ENCODE measurements around the gene TRAM2.

TRAM2 gene

DNA sequence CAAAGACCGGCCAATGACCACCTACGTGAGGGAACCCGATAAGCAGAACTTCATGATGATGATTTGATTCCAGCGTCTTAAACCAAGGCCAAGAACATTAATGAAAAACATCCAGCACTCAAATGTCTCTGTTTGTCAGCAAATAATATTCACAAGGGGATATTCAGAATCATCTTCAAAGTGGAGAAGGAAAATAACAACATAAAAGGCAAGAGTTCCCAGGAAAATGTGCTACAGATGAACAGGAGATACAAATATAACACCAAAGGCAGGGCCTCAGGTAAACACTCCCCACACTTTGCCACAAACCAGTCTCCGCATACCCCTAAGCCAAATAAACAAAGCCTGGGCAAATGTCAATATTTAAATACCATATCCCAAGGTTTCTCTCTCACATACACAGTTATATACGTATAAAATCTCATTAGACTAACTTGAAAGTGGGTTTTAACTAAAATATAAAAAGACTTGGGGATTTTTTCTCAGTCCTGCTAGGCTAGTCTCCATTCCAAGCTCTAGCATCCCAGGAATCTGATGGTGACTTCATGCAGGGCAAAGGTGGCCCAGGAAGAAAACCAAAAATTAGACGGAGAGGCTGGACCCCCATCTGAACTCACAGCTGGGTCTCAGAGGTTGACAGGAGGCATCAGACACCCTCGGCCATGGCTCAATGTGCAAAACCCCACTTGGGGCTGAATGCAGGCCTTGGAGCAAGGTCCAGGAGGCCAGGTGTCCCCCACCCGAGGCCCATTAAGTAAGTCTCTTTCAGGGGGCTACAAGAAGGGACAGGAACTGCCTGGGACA is 32.1 kb downstream of the TRAM2 start:
- DNase-seq: no peak

- no peak for DNase-seq
These were observed 32.9 kb downstream of the TRAM2 start for GRCh38 chr6:52543729-52544601.

DNA sequence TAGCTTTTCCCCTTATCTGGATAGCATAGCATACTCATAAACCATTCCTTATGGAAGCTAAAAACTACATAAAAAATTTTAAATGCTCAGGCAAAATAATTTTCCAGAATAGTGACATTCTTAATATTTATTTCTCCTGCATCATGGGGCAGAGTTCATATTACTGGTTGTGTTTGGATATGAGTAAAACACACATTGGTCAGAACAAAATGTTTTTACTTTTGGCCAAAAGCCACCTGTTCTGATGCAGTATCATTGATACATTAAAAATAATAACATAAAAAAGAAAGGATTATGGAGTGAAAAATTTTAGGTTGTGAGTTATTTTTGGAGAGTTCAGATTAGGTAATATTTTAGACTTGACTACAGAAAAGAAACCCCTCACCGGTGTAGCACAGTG is 33.6 kb downstream of the TRAM2 start:
- DNase-seq: no peak

GRCh38 chr6:52541135-52541534 is 35.7 kb downstream of the TRAM2 start:
- DNase-seq: no peak

- no peak for DNase-seq
These were observed 36.5 kb downstream of the TRAM2 start for GRCh38 chr6:52540286-52540902.

GRCh38 chr6:52539607-52540006 is 37.3 kb downstream of the TRAM2 start:
- DNase-seq: no peak

- DNase-seq: no peak
These were observed 37.9 kb downstream of the TRAM2 start for GRCh38 chr6:52538901-52539354.

GRCh38 chr6:52538252-52538900 is 38.5 kb downstream of the TRAM2 start:
- DNase-seq: no peak

- DNase-seq: no peak
These were observed 39.7 kb downstream of the TRAM2 start for GRCh38 chr6:52537001-52537753.

DNA sequence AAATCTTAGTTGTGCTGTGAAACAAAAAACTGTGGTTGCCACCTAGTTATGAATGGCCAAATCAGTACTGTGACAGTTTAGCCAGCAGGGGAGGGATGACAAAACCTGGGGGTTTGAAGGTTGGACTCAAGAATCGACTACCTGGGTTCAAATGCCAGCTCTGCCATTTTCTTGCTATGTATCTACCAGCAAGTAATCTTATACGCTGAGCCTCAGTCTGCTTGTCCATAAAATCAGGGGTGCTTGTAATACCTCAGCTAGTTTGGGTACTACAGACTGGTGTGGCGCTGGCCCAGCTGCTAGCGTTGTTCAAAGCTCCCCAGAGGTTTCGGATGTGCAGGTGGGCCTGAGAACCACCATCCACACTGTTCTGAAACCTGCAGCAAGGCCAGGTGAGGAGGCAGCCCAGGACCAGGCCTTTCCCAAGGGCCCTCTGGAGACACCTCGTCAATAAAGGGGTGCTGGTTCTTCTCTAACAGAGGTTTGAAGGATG is 40.4 kb downstream of the TRAM2 start:
- DNase-seq: no peak

DNA sequence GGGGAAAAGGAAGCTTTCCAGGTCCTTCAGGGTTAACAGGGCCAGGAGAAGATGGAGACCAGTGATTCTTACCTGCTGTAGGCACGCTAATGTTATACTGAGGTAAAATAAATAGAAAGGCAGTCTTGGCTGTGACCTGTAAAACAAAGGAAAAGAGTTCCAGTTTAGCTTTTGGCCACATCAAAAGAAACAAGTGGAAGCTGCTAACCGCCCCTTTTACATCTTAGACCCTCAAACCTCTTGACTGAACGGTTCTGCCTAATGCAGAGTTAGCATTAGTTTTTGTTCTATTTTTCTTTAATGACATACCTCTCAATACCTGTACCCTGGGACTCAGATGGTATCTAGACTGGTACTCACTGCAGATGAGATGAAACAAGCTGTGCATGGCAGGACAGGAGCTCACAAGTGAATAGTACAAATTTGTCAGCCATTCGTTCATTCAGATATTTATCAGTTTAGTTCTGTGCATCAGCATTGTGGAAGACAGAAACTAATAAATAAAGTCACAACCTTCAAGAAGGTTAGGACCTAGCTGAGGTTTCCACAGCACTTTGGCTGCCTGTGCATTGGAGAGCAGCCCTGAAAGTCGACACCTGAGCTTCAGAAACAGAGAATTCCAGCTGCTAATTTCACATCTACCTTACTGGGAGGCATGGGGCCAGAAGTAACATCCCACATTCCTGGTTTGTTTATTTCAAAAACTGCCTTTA is 41.0 kb downstream of the TRAM2 start:
- DNase-seq: no peak

DNA sequence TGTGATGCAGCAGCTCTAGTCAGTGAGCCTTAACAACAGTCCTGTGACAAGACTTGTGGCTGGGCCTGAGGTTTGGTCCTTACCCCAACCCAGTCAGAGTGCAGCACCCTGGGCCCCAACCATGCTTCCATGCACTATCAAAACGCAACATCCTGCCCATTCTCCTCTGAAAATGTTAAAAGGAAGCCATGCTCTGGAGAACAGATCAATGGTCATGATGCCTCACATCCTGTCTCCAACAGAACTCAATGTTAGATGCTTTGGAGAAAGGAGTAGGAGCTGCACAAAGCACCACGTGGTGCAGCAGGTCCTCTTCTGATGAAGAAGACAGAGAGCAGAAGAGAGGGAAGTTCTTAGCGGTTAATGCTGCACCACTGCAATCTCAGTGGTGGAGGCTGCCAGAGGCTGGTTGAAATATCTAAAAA is 41.9 kb downstream of the TRAM2 start:
- no peak for DNase-seq

DNA sequence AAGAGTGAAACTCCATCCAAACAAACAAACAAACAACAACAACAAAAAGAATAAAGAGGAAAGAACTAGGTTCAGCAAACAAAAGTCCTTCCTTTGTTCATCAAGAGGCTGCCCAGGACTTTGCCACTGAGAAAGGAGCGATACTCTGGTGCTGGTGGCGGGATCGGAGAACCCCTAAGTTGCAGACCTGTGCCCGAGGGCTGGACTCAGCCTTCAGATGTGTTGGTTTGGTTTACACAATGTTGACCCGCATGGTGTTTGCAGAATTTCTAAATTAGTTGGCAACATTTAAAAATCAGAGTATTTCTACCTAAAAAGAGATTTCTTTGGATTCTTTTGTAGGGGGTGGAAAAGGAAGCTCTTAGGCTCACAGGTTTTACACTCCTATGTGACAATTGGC is 42.5 kb downstream of the TRAM2 start:
- no peak for DNase-seq

DNA sequence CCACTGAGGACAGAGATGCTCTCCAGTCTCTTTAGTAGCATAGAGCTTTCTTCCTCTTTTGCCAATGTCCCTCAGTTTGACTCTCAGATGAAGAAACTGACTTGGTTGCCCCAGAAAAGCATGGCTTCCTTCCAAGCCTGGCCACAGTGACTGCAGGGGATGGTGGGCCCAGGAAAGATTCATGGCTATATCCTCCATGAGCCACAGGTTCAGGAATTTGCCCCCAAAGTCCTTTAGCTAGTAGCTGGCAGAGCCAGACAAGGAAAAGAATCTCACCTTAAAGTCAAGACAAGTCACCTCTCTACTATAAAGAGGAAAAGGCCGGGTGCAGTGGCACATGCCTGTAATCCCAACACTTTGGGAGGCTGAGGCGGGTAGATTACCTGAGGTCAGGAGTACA is 43.4 kb downstream of the TRAM2 start:
- DNase-seq: no peak

GRCh38 chr6:52532457-52532856 is 44.4 kb downstream of the TRAM2 start:
- no peak for DNase-seq

DNA sequence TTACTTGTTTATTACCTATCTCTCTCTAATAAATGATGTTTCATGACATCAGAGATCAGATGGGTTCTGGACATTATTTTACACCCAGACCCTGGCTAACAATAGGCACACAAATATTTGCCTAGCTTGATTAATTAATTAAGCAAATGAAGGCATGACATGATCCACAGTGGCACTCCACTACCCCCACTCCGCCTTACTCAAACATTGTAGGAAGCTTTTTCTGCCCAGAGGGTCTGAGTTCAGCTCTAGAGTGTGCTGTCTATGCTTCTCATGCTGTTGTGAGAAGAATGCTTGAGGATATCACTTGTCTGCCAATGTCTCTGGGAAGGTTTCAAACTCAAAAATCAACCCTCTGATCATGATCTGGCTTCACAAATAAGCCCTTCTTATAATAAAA is 45.0 kb downstream of the TRAM2 start:
- no peak for DNase-seq

DNA sequence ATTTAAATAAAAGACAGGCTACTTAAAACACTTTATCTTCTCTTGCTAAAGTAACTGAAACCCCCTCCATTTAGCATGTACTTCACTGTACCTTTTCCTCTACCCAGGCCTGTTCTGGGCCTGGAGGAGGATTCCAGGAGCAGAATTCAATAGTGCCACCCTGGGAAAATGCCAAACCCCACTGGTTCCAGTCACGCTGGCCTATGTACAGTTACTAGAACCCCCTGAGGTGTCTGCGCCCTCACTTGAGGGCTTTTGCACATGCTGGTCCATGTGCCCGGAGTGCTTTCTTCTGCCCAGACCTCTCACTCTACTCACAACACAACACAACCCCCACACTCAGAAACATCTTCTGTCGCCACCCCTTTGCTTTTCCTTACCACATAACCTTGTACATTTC is 45.5 kb downstream of the TRAM2 start:
- DNase-seq: no peak

- DNase-seq: no peak
These were observed 46.5 kb downstream of the TRAM2 start for GRCh38 chr6:52530351-52530750.

DNA sequence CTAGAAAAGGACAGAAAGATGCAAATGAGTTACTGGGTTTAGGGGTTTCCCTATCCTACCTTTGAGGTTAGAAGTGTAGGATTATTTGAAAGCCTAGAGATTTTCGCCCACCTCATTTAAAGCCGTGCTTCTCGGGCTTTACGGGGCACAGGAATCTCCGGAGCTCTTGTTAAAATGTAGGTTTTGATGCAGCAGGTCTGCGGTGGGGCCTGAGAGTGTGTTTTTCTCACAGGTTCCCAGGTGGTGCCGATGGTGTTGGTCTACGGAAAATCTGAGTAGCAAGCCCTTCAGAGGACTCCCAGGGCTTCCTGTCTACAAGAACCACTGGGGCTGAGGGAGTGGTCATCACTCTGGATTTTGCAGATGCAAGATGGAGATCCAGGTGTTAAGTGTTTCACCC is 47.5 kb downstream of the TRAM2 start:
- DNase-seq: no peak

DNA sequence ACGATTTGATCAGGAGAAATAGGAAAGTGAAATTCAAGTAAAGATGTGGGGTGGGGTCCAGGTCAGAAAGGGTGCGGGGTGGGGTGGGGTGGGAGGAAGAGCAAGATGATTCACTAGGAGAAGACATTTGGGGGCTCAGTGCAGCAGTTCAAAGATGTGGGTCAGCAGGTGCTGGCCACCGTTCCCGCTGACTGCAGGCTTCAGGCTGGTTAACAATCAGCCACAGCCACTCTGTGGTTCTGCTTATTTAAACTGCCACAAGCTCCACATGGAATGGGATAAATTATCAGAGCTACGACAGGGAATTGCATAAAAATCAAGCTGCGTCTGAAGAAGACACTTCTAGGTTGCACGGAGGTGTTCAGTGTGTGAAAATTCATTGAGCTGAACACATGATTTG is 49.4 kb downstream of the TRAM2 start:
- DNase-seq: no peak

DNA sequence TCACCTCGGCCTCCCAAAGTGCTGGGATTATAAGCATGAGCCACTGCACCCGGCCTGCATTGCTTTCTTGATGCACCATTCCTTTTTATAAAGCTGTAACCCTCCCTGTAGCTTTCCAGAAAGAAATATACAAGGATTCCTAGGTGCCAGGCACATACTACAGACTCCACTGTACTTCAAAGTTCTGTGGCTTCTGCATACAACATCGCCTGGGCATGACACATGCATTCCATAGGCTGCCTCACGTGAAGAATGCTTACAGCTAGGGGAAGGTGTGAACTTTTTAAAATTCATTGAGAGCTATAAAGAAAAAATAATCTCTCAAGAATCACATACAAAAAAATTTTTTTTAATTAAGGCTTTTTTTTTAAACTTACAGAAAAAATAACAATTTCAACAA is 50.2 kb downstream of the TRAM2 start:
- DNase-seq: no peak

Measured in AML-193 (cell line).